Stromal cell of bone marrow (primary cell): ENCODE measurements around the gene PKP3.
"Not testable (repeated sequence)": the region's sequence is repeated elsewhere in the genome, so short reads cannot be mapped to it uniquely, and the experiment has no call there.

Experiments used
- DNase-seq: peaks from one replicate; pipeline ENCODE4 v3.0.0-alpha.2; 2012; ENCODE audit warnings: low read depth

Gene PKP3

GRCh38 chr11:396948-397548 lies 3.0 kb downstream of the PKP3 start:
- no peak for DNase-seq

DNA sequence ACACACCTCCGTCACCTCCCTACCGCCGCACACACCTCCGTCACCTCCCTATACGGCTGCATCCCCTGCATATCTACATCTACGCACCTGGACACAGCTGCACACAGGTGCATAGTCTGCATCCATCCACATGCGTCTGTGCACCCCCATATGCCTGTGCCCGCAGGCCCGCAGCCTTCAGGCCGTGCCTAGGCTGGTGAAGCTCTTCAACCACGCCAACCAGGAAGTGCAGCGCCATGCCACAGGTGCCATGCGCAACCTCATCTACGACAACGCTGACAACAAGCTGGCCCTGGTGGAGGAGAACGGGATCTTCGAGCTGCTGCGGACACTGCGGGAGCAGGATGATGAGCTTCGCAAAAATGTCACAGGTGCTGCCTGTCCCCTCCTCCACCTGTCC lies 4.8 kb downstream of the PKP3 start:
- DNase-seq = no peak

DNA sequence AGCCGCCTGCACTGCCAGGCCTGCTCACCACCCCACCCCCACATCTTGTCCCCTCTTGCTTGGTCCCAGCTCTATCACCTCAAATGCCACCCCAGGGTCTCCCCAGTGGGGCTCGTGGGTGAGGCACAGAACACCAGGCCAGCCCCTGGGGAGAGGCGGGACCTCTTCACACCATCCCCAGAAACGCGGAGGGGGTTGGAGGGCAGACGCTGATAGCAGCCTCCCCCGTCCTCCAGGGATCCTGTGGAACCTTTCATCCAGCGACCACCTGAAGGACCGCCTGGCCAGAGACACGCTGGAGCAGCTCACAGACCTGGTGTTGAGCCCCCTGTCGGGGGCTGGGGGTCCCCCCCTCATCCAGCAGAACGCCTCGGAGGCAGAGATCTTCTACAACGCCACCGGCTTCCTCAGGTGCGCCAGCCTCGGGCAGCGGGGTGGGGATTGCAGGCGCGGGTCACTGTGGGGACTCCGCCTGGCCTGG lies 5.8 kb downstream of the PKP3 start:
- DNase-seq = no peak

GRCh38 chr11:400241-400689 lies 6.3 kb downstream of the PKP3 start:
- DNase-seq = no peak

GRCh38 chr11:401196-401595 lies 7.2 kb downstream of the PKP3 start:
- not testable (repeated sequence) for DNase-seq

DNA sequence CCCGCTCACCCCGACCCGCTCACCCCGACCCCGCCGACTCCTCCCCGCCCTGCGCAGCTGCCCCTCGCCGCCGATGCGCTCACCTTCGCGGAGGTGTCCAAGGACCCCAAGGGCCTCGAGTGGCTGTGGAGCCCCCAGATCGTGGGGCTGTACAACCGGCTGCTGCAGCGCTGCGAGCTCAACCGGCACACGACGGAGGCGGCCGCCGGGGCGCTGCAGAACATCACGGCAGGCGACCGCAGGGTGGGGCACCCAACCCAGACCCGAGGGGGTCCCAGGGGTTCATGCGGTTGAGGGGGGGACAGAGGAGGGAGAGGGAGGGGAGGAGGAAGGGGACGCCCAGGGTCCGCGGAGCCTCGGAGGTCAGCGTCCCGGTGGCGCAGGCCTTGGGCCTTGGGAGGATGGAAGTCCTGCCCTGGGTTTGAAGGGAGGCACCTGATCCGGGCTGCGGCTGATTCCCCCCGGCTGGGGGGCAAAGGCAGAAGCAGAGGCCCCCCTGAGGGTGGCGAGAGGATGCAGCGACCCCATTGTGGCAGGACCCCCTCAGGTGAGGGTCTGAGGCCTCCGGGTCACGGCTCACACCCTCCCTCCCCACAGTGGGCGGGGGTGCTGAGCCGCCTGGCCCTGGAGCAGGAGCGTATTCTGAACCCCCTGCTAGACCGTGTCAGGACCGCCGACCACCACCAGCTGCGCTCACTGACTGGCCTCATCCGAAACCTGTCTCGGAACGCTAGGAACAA lies 9.2 kb downstream of the PKP3 start:
- no peak for DNase-seq

- no peak for DNase-seq
These were observed 9.9 kb downstream of the PKP3 start for GRCh38 chr11:403761-404431.

DNA sequence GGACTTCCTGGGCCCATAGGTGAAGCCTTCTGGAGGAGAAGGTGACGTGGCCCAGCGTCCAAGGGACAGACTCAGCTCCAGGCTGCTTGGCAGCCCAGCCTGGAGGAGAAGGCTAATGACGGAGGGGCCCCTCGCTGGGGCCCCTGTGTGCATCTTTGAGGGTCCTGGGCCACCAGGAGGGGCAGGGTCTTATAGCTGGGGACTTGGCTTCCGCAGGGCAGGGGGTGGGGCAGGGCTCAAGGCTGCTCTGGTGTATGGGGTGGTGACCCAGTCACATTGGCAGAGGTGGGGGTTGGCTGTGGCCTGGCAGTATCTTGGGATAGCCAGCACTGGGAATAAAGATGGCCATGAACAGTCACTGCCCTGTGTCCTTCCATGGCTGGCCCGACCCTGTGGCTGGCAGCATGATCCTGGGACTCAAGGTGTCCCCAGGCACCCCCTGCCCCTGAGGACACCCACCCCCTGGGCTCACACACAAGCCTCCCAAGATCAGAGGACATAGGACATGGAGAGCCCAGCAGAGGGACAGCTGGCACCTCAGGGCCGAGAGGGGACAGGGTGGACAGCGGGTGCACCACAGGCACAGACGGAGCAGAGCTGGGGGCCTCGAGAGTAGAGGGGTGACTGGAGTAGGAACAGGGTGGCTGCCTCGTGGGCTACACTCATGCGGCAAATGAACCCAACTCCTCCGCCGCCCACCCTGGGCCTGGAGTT lies 10.7 kb downstream of the PKP3 start:
- DNase-seq = no peak

DNA sequence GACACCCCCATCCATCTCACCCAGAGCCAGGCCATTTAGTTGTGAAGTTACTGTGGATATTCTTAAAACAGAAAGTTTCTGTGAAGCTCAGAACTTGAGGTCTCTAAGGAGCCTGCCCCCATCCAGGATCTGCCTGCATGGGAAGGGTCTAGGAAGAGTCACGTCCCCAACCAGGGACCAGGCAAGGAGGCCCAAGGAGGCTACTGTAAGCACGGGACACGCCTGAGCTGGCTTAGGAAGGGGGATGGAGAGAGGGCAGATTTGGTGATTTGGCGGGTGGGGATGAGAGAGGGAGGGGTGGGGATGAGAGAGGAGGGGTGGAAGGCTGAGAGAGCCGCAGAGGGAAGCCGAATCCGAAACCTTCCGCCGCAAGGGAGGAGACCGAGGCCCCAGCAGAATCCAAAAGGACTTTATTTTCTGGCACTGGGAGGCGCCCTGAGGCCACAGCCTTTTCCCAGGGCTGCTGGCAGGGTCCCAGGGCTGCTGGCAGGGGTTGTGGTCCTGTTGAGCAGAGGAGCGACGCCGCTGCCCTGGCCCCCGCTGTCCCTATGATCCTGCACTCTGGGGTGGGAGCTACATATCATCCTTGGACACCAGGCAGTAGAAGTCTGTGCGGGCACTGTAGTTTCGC lies 11.4 kb downstream of the PKP3 start:
- no peak for DNase-seq

GRCh38 chr11:405954-406795 lies 12.2 kb downstream of the PKP3 start:
- no peak for DNase-seq

GRCh38 chr11:406796-407650 lies 13.0 kb downstream of the PKP3 start:
- DNase-seq = no peak

GRCh38 chr11:407651-408123 lies 13.7 kb downstream of the PKP3 start:
- no peak for DNase-seq

DNA sequence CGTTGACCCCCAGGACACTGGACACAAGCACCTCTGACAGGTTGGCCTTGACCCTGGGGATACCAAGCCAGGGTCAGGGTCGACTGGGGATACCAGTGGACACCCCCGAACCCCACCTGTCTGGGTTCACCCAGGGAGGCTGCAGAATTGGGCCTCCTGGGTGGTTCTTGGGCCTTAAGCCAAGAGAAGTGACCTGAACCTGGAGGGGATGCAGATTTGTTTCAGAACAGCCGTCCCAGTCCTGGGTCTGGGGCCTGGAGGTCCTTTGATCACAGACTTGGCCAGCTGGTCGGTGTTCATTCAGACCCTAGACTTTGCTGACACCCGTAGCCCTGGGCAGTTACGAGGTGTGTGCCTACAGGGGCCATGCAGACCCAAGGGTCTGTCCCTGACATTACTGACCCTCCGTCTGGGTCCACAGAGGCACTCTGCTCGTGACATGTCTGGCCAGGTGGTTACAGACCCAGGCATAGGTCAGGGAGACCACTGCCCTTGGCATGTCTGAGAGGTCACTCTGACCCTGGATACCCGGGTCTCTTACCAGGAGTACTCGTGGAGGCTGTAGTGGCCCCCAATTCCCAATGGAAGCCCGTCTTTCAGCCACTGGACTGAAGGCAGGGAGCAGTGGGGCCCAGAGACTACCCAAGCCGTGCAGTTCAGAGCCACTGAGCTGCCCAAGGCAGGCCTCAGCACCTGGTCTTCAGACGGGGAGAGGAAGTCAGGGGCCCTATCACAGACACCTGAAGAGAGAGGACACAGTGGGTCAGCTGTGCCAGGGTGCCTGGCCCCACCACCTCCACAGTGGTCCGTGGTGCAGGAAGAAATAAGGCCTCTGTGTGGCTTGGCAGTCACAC lies 14.4 kb downstream of the PKP3 start:
- DNase-seq = no peak

GRCh38 chr11:409008-409599 lies 15.1 kb downstream of the PKP3 start:
- no peak for DNase-seq

DNA sequence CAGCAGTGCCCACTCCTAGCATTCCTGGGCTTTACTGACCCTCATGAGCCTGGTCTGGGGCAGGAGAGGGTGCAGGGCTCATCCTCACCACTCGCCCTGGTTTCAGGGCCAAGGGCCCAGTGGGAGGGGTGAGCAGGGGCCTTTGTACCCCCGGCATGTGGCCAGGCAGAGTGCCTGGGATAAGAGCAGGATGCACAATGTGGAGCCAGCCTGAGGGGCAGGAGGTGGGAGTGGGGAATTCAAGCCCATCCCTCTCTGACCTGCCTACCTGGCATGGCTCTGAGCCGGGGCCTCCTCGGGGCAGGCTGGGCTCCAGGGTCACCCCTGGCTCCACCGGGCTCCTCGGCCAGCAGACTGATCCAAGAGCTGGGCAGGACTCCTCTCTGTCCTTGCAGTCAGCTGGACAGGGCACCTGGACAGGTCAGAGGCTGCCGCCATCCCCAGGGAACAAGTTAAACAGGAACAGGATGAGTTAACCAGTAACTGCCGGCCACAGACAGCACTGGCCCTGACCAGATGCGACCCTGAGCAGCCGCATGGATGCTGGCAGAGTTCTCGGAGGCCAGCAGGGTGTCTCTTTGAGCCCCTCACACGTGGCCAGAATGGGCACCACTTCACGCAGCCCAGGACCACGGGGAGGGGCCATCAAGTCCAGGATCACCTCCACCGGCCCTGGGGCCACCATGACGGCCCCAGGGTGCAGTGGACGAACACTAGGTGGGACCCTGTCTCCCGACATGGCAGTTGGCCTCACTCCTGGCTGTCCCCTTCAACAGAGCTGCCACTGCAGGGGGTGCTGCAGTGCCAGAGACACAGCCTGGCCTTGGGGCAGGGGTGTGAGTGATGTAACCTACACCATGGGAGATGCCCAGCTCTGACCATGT lies 15.8 kb downstream of the PKP3 start:
- no peak for DNase-seq

DNA sequence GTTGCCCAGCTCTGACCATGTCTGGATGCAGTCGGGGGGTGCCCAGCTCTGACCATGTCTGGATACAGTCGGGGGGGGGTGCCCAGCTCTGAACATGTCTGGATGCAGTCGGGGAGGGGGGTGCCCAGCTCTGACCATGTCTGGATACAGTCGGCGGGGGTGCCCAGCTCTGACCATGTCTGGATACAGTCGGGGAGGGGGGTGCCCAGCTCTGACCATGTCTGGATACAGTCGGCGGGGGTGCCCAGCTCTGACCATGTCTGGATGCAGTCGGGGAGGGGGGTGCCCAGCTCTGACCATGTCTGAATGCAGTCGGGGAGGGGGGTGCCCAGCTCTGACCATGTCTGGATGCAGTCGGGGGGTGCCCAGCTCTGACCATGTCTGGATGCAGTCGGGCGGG lies 16.7 kb downstream of the PKP3 start:
- DNase-seq = not testable (repeated sequence)

DNA sequence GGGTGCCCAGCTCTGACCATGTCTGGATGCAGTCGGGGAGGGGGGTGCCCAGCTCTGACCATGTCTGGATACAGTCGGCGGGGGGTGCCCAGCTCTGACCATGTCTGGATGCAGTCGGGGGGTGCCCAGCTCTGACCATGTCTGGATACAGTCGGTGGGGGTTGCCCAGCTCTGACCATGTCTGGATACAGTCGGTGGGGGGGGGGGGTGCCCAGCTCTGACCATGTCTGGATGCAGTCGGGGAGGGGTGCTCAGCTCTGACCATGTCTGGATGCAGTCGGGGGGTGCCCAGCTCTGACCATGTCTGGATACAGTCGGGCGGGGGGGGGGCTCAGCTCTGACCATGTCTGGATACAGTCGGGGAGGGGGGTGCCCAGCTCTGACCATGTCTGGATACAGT lies 17.5 kb downstream of the PKP3 start:
- DNase-seq = not testable (repeated sequence)
